ENCODE data around the gene EIF4H. TPM values are rescaled to one million over a fixed set of nuclear protein-coding genes. Genes with fewer than 3 reads are reported as not detected.
"Not testable (repeated sequence)": the region's sequence is repeated elsewhere in the genome, so short reads cannot be mapped to it uniquely, and the experiment has no call there.

The EIF4H gene
- total RNA-seq, 2 donors from 2014 or later: 344 to 347 TPM

DNA sequence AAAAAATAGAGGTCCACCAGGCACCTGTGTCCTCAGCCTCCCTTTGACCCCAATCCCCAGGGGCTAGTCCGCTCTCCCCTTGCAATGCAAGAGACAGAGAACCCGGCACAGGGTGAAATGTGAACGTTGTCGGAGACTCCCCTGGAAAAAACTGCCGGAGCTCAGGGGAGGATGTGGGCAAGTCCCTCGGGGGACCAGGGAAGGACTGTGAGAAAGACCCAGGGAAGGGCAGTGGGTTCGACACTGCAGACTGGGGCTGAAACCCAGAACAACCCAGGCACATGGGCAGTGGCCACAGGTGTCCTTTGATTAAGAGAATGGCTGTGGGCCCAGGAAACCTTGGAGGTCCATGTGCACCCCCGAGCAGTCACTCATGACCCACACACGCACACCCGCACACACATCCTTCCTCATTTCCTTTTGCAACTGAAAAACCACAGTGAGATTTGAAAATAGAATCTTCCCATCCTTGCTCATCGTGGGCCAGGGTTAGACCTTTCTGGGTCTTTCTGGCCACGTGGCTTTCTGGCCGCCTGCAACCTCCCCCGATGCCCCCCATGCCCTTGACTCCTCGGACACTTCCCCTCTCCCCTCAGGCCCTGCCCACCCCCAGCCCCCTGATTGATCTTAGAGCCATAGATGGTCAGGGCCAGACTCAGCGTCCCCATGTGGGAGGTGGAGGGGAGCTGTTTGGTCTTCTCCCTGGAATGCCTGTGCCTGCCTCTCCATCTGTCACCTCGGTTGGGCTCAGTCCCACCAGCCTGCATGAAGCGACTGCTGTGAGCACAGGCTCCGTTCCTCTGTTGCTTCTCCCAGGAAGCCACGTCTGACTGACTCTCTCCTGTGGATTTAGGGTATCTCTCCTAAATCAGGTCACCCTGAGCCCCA lies 43.5 kb downstream of the EIF4H start:
- H3K4me3 Mint-ChIP-seq: peak overlapping the region; percentile 56
- DNase-seq (ENCODE audit: low spot score) (peak; percentile 71), ATAC-seq (peak; percentile 77 to 81)
- no peaks in the 10 kb centered on the region for H3K9me3 Mint-ChIP-seq
- peak overlapping the region; percentile 84 for H3K27ac Mint-ChIP-seq
- no peaks in the 10 kb centered on the region for H3K27me3 Mint-ChIP-seq
- H3K4me1 Mint-ChIP-seq (ENCODE audit: low read depth in 2 of 2): peaks cover 29 to 35% of the 10 kb centered on the region in 2 donors
- H3K36me3 Mint-ChIP-seq: no peaks in the 10 kb centered on the region

DNA sequence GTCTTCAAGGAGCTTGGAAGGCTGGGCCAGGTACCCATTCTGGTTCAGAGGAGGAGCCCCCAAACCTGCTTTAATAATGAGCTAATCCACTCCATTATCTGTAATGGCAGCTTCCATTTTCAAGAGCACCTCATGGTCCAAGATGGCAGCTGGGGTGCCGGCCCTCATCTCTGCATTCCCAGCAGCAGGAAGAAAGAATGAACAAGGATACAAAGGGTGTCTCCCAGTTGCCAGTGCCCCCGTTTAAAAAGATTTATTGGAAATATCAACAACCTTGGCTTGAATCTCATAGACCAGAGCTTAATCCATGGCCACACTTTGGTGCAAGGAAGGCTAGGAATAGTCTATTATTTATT lies 44.2 kb downstream of the EIF4H start:
- no peak for DNase-seq (ENCODE audit: low spot score)
- no peak for ATAC-seq
- no peaks in the 10 kb centered on the region for H3K36me3 Mint-ChIP-seq
- H3K27me3 Mint-ChIP-seq: no peaks in the 10 kb centered on the region
- H3K4me3 Mint-ChIP-seq: peak overlapping the region; percentile 56
- H3K27ac Mint-ChIP-seq: peak overlapping the region; percentile 84
- no peaks in the 10 kb centered on the region for H3K9me3 Mint-ChIP-seq
- peaks cover 29 to 38% of the 10 kb centered on the region in 2 donors for H3K4me1 Mint-ChIP-seq (ENCODE audit: low read depth in 2 of 2)

GRCh38 chr7:74219416-74219815 lies 45.3 kb downstream of the EIF4H start:
- H3K27ac Mint-ChIP-seq: no peak overlapping the region
- no peaks in the 10 kb centered on the region for H3K9me3 Mint-ChIP-seq
- H3K4me3 Mint-ChIP-seq: no peak overlapping the region
- no peak for ATAC-seq
- H3K36me3 Mint-ChIP-seq: no peaks in the 10 kb centered on the region
- no peaks in the 10 kb centered on the region for H3K27me3 Mint-ChIP-seq
- H3K4me1 Mint-ChIP-seq (ENCODE audit: low read depth in 2 of 2): peaks cover 29 to 40% of the 10 kb centered on the region in 2 donors
- DNase-seq (ENCODE audit: low spot score): peak; percentile 51

- no peaks in the 10 kb centered on the region for H3K27me3 Mint-ChIP-seq
- H3K4me3 Mint-ChIP-seq: no peak overlapping the region
- ATAC-seq (no peak), DNase-seq (ENCODE audit: low spot score) (peak; percentile 45)
- peaks cover 27 to 40% of the 10 kb centered on the region in 2 donors for H3K4me1 Mint-ChIP-seq (ENCODE audit: low read depth in 2 of 2)
- H3K9me3 Mint-ChIP-seq: no peaks in the 10 kb centered on the region
- no peaks in the 10 kb centered on the region for H3K36me3 Mint-ChIP-seq
- no peak overlapping the region for H3K27ac Mint-ChIP-seq
These were observed 46.1 kb downstream of the EIF4H start for GRCh38 chr7:74220229-74220628.

DNA sequence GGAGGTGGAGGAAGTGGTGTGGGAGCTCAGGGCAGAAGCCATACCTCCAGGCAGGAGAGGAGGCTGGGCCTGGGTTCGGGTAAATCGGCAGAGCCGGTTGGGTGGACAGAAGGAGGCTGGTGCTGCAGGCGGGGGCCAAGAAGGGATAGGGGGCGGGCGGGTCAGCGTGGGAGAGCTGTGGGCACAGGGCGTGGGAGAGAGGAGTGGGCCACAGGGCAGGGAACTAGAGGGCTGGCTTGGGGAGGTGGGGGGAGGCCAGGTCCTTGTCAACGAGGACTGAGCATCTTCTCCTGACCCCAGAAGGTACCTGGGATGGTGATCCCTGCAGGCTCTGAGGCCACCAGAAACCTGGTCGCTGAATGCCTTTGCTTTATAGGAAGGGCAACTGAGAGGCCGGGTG lies 47.6 kb downstream of the EIF4H start:
- H3K4me1 Mint-ChIP-seq (ENCODE audit: low read depth in 2 of 2): peaks cover 30 to 38% of the 10 kb centered on the region in 2 donors
- peak; percentile 40 for DNase-seq (ENCODE audit: low spot score)
- no peak overlapping the region for H3K27ac Mint-ChIP-seq
- H3K36me3 Mint-ChIP-seq: peaks cover 6% of the 10 kb centered on the region
- H3K4me3 Mint-ChIP-seq: no peak overlapping the region
- ATAC-seq: no peak
- no peaks in the 10 kb centered on the region for H3K9me3 Mint-ChIP-seq
- H3K27me3 Mint-ChIP-seq: no peaks in the 10 kb centered on the region

GRCh38 chr7:74222851-74223710 lies 48.9 kb downstream of the EIF4H start:
- H3K27ac Mint-ChIP-seq: peak overlapping the region in 1 of 2 donors; percentile 26
- no peak overlapping the region for H3K4me3 Mint-ChIP-seq
- ATAC-seq: no peak
- peak; percentile 48 for DNase-seq (ENCODE audit: low spot score)
- peaks cover 7% of the 10 kb centered on the region for H3K36me3 Mint-ChIP-seq
- no peaks in the 10 kb centered on the region for H3K27me3 Mint-ChIP-seq
- H3K9me3 Mint-ChIP-seq: no peaks in the 10 kb centered on the region
- peaks cover 19 to 30% of the 10 kb centered on the region in 2 donors for H3K4me1 Mint-ChIP-seq (ENCODE audit: low read depth in 2 of 2)

GRCh38 chr7:74223711-74224510 lies 49.8 kb downstream of the EIF4H start:
- Mint-ChIP-seq H3K4me1 (ENCODE audit: low read depth in 2 of 2) (peaks cover 15 to 27% of the 10 kb centered on the region in 2 donors), H3K9me3 (no peaks in the 10 kb centered on the region), H3K27ac (peak overlapping the region in 1 of 2 donors; percentile 26), H3K27me3 (no peaks in the 10 kb centered on the region), H3K4me3 (no peak overlapping the region), H3K36me3 (peaks cover 7% of the 10 kb centered on the region)
- ATAC-seq (no peak), DNase-seq (ENCODE audit: low spot score) (peak; percentile 59)

- DNase-seq (ENCODE audit: low spot score): peak; percentile 41
- H3K4me1 Mint-ChIP-seq (ENCODE audit: low read depth in 2 of 2): peaks cover 18 to 29% of the 10 kb centered on the region in 2 donors
- peaks cover 7% of the 10 kb centered on the region for H3K36me3 Mint-ChIP-seq
- H3K4me3 Mint-ChIP-seq: no peak overlapping the region
- H3K27ac Mint-ChIP-seq: no peak overlapping the region
- H3K27me3 Mint-ChIP-seq: no peaks in the 10 kb centered on the region
- ATAC-seq: no peak
- H3K9me3 Mint-ChIP-seq: no peaks in the 10 kb centered on the region
These were observed 50.3 kb downstream of the EIF4H start for GRCh38 chr7:74224511-74224832.

DNA sequence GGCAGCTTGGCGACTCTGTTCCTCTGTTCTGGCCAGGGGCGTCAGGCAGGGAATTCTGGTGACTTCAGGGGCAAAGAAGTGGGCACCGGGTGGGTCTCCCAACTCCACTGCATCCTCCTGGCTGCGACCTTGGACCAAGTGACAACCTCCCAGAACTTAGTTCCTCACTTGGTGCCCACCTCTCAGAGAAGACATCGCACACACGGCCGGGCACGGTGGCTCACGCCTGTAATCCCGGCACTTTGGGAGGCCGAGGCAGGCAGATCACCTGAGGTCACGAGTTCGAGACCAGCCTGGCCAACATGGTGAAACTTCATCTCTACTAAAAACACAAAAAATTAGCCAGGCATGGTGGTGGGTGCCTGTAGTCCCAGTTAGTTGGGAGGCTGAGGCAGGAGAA lies 50.8 kb downstream of the EIF4H start:
- ATAC-seq: not testable (repeated sequence)
- peak overlapping the region; percentile 55 to 63 for H3K27ac Mint-ChIP-seq
- peaks cover 19 to 31% of the 10 kb centered on the region in 2 donors for H3K4me1 Mint-ChIP-seq (ENCODE audit: low read depth in 2 of 2)

GRCh38 chr7:74225400-74225799 lies 51.2 kb downstream of the EIF4H start:
- ATAC-seq (peak; percentile 76 to 80), DNase-seq (ENCODE audit: low spot score) (peak; percentile 59)
- H3K4me1 Mint-ChIP-seq (ENCODE audit: low read depth in 2 of 2): peaks cover 19 to 31% of the 10 kb centered on the region in 2 donors
- peaks cover 7% of the 10 kb centered on the region for H3K36me3 Mint-ChIP-seq
- H3K4me3 Mint-ChIP-seq: peak overlapping the region; percentile 15
- H3K27me3 Mint-ChIP-seq: no peaks in the 10 kb centered on the region
- no peaks in the 10 kb centered on the region for H3K9me3 Mint-ChIP-seq
- peak overlapping the region; percentile 55 to 63 for H3K27ac Mint-ChIP-seq

More for the DNA sequence above, 50.8 kb downstream of the EIF4H start:
- DNase-seq (ENCODE audit: low spot score); H3K27me3 Mint-ChIP-seq; H3K4me3 Mint-ChIP-seq; H3K36me3 Mint-ChIP-seq; H3K9me3 Mint-ChIP-seq: not testable (repeated sequence)

GRCh38 chr7:74226633-74227032 lies 52.5 kb downstream of the EIF4H start:
- Mint-ChIP-seq H3K27me3 (no peaks in the 10 kb centered on the region), H3K4me3 (peak overlapping the region; percentile 71), H3K36me3 (peaks cover 7% of the 10 kb centered on the region), H3K27ac (peak overlapping the region; percentile 75 to 78), H3K9me3 (no peaks in the 10 kb centered on the region), H3K4me1 (ENCODE audit: low read depth in 2 of 2) (peaks cover 29 to 36% of the 10 kb centered on the region in 2 donors)
- ATAC-seq: peak in 1 of 2 donors; percentile 12
- no peak for DNase-seq (ENCODE audit: low spot score)

GRCh38 chr7:74228951-74229900 lies 55.1 kb downstream of the EIF4H start:
- Mint-ChIP-seq H3K27me3 (no peaks in the 10 kb centered on the region), H3K36me3 (peaks cover 10% of the 10 kb centered on the region), H3K9me3 (no peaks in the 10 kb centered on the region), H3K4me3 (no peak overlapping the region), H3K27ac (peak overlapping the region; percentile 51 to 76), H3K4me1 (ENCODE audit: low read depth in 2 of 2) (peaks cover 29 to 31% of the 10 kb centered on the region in 2 donors)
- ATAC-seq (no peak), DNase-seq (ENCODE audit: low spot score) (no peak)

All from natural killer cell treated with Interleukin-12 subunit alpha and Interleukin-12 subunit beta and Interleukin-15 and Interleukin-18, amount 100 ng/mL, for 72 hours (primary cell).